ENCODE measurements around the gene TMC6. TPM values are rescaled to one million over a fixed set of nuclear protein-coding genes. Genes with fewer than 3 reads are reported as not detected.

TMC6 gene
- total and polyA plus RNA-seq, 2 of the 13 experiments (the other 11 are each of a cell fraction or from before 2014, with no cell fraction given): 48.4 to 99.1 TPM

- TF ChIP-seq ZBTB46 (CRISPR knock-in tag; IDR thresholded peaks at IDR 0.05; ENCODE audit: borderline replicate concordance) (0 out of 2 replicates have a peak, but pooled peaks have one; percentile 72), ZNF333 (CRISPR knock-in tag; IDR thresholded peaks at IDR 0.05; ENCODE audit: borderline replicate concordance) (no peak), MNT (IDR thresholded peaks at IDR 0.05) (no peak), ZNF782 (CRISPR knock-in tag; IDR thresholded peaks at IDR 0.05; ENCODE audit: borderline replicate concordance) (no peak), NAIF1 (CRISPR knock-in tag; IDR thresholded peaks at IDR 0.05; ENCODE audit: borderline replicate concordance) (no peak), ARID3A (IDR thresholded peaks at IDR 0.05; ENCODE audit: low read depth, low read length) (peak; percentile 75; the same call in 1 of the 2 replicates), ZNF460 (CRISPR knock-in tag; IDR thresholded peaks at IDR 0.05; ENCODE audit: borderline replicate concordance) (no peak), PHF20 (CRISPR knock-in tag; IDR thresholded peaks at IDR 0.05) (peak; percentile 24; the same call in 1 of the 2 replicates), XRCC5 (optimal IDR thresholded peaks at IDR 0.05; ENCODE audit: low read length) (peak; percentile 31), ATF2 (CRISPR knock-in tag; IDR thresholded peaks at IDR 0.05) (0 out of 2 replicates have a peak, but pooled peaks have one; percentile 17), ZSCAN25 (CRISPR knock-in tag; IDR thresholded peaks at IDR 0.05) (peak; percentile 72), MAZ (IDR thresholded peaks at IDR 0.05; ENCODE audit: borderline replicate concordance, low read depth, low read length) (0 out of 2 replicates have a peak, but pooled peaks have one; percentile 24), MAZ (CRISPR knock-in tag; IDR thresholded peaks at IDR 0.05; ENCODE audit: low read depth) (0 out of 2 replicates have a peak, but pooled peaks have one; percentile 19), ZNF501 (CRISPR knock-in tag; IDR thresholded peaks at IDR 0.05) (peak; percentile 67; the same call in 1 of the 2 replicates), ZNF331 (CRISPR knock-in tag; IDR thresholded peaks at IDR 0.05) (0 out of 2 replicates have a peak, but pooled peaks have one; percentile 39), BCL6 (CRISPR knock-in tag; IDR thresholded peaks at IDR 0.05) (0 out of 2 replicates have a peak, but pooled peaks have one; percentile 13)
- TF ChIP-seq, protein P1, sequence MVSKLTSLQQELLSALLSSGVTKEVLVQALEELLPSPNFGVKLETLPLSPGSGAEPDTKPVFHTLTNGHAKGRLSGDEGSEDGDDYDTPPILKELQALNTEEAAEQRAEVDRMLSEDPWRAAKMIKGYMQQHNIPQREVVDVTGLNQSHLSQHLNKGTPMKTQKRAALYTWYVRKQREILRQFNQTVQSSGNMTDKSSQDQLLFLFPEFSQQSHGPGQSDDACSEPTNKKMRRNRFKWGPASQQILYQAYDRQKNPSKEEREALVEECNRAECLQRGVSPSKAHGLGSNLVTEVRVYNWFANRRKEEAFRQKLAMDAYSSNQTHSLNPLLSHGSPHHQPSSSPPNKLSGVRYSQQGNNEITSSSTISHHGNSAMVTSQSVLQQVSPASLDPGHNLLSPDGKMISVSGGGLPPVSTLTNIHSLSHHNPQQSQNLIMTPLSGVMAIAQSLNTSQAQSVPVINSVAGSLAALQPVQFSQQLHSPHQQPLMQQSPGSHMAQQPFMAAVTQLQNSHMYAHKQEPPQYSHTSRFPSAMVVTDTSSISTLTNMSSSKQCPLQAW (CRISPR knock-in tag; IDR thresholded peaks at IDR 0.05): peak; percentile 49; the same call in 1 of the 2 replicates
- TF ChIP-seq, protein P2, sequence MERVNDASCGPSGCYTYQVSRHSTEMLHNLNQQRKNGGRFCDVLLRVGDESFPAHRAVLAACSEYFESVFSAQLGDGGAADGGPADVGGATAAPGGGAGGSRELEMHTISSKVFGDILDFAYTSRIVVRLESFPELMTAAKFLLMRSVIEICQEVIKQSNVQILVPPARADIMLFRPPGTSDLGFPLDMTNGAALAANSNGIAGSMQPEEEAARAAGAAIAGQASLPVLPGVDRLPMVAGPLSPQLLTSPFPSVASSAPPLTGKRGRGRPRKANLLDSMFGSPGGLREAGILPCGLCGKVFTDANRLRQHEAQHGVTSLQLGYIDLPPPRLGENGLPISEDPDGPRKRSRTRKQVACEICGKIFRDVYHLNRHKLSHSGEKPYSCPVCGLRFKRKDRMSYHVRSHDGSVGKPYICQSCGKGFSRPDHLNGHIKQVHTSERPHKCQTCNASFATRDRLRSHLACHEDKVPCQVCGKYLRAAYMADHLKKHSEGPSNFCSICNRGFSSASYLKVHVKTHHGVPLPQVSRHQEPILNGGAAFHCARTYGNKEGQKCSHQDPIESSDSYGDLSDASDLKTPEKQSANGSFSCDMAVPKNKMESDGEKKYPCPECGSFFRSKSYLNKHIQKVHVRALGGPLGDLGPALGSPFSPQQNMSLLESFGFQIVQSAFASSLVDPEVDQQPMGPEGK (CRISPR knock-in tag; IDR thresholded peaks at IDR 0.05): peak; percentile 52
These were observed 31.1 kb upstream of the TMC6 start (continued) for GRCh38 chr17:78159575-78160158.

Measured in HepG2 (cell line).